IMR-90 (cell line): ENCODE results near the gene CASP6. TPM values are rescaled to one million over a fixed set of nuclear protein-coding genes. Genes with fewer than 3 reads are reported as not detected.

Source experiments
- ATAC-seq: fragments of 200-7000 bp; cut with Tn5 transposase; 2 replicates; pipeline ENCODE4 v1.9.1; 2020; ENCODE audit warnings: low read depth, mild to moderate bottlenecking, moderate library complexity
- BruUV-seq: library from RNA; stranded (reverse); fragments of 400-500 nt; replicated peaks from 2 replicates; lab custom pipeline; 2021; lab: Mats Ljungman, UMichigan
- CTCF ChIA-PET: fragments of 300-600 bp; formaldehyde crosslinking; extraction: SDS; loops from one replicate; lab custom pipeline; 2021; ENCODE audit warnings: antibody characterized with exemption; lab: Yijun Ruan, JAX
- POLR2A ChIA-PET: fragments of 300-600 bp; sonication (Branson Sonifier 250); formaldehyde crosslinking; loops from one replicate; lab custom pipeline; 2022; ENCODE audit warnings: antibody characterized with exemption; ENCODE audit not compliant: unreplicated experiment; lab: Charles Lee
- DNase-seq: peaks from one replicate; pipeline ENCODE4 v3.0.0; 2013
- H2AFZ ChIP-seq: replicated peaks from 2 replicates; pipeline ENCODE3; 2013; ENCODE audit warnings: low read length, mild to moderate bottlenecking; ENCODE audit not compliant: poor library complexity
- H2AK5ac ChIP-seq: 2 replicates; pipeline ENCODE4 v1.6.1; 2013; ENCODE audit warnings: low read depth, low read length, inconsistent platforms
- H2AK9ac ChIP-seq: replicated peaks from 2 replicates; pipeline ENCODE3; 2013; ENCODE audit warnings: mild to moderate bottlenecking, low read depth, low read length, moderate library complexity; ENCODE audit not compliant: poor library complexity
- H2BK120ac ChIP-seq: 2 replicates; pipeline ENCODE4 v1.6.1; 2013; ENCODE audit warnings: low read depth, low read length, inconsistent platforms
- H2BK15ac ChIP-seq: 3 replicates; pipeline ENCODE4 v1.6.1; 2013; ENCODE audit warnings: low read depth, low read length, inconsistent platforms
- H2BK20ac ChIP-seq: 2 replicates; pipeline ENCODE4 v1.6.1; 2013; ENCODE audit warnings: low read depth, mild to moderate bottlenecking, inconsistent platforms, low read length, moderate library complexity
- H2BK5ac ChIP-seq: 2 replicates; pipeline ENCODE4 v1.6.1; 2013; ENCODE audit warnings: mild to moderate bottlenecking, low read depth, low read length, inconsistent platforms; ENCODE audit not compliant: poor library complexity, severe bottlenecking
- H3K14ac ChIP-seq: replicated peaks from 2 replicates; pipeline ENCODE4 v1.6.1; 2013; ENCODE audit warnings: low read depth, low read length, inconsistent platforms
- H3K18ac ChIP-seq: 2 replicates; pipeline ENCODE4 v1.6.1; 2013; ENCODE audit warnings: low read depth, low read length, control low read depth
- H3K23ac ChIP-seq: 2 replicates; pipeline ENCODE4 v1.6.1; 2013; ENCODE audit warnings: low read depth, low read length, inconsistent platforms
- H3K27ac ChIP-seq: 2 replicates; pipeline ENCODE4 v1.5.1; 2013; ENCODE audit warnings: mild to moderate bottlenecking, control low read depth, low read length; ENCODE audit not compliant: insufficient read depth
- H3K27me3 ChIP-seq: 2 replicates; pipeline ENCODE4 v1.6.1; 2013; ENCODE audit warnings: low read length; ENCODE audit not compliant: control insufficient read depth, insufficient read depth
- H3K36me3 ChIP-seq: 2 replicates; pipeline ENCODE4 v1.6.1; 2013; ENCODE audit warnings: low read length, mixed read lengths; ENCODE audit not compliant: control insufficient read depth, insufficient read depth
- H3K4ac ChIP-seq: 2 replicates; pipeline ENCODE4 v1.6.1; 2013; ENCODE audit warnings: low read depth, low read length, inconsistent platforms
- H3K4me1 ChIP-seq: 2 replicates; pipeline ENCODE4 v1.6.1; 2013; ENCODE audit warnings: low read length, mixed read lengths; ENCODE audit not compliant: control insufficient read depth, insufficient read depth
- H3K4me2 ChIP-seq: 2 replicates; pipeline ENCODE4 v1.6.1; 2013; ENCODE audit warnings: low read depth, mild to moderate bottlenecking, control low read depth, low read length, moderate library complexity
- H3K4me3 ChIP-seq: 2 replicates; pipeline ENCODE4 v1.5.1; 2013; ENCODE audit warnings: low read depth, mild to moderate bottlenecking, control low read depth, low read length, moderate library complexity; ENCODE audit not compliant: insufficient read depth
- H3K56ac ChIP-seq: 2 replicates; pipeline ENCODE4 v1.6.1; 2013; ENCODE audit warnings: low read length, inconsistent platforms; ENCODE audit not compliant: insufficient read depth; ENCODE audit errors: extremely low read depth
- H3K79me1 ChIP-seq, 2 experiments: 2 replicates each; pipeline ENCODE4 v1.6.1; 2013; ENCODE audit warnings: low read length in 2 of 2, inconsistent platforms in 1 of 2, low read depth in 1 of 2
- H3K9ac ChIP-seq: 2 replicates; pipeline ENCODE4 v1.6.1; 2013; ENCODE audit warnings: low read depth, low read length, control low read depth
- H3K9me1 ChIP-seq: 2 replicates; pipeline ENCODE4 v1.6.1; 2013; ENCODE audit warnings: low read length, inconsistent platforms; ENCODE audit not compliant: insufficient read depth
- H3K9me3 ChIP-seq: 2 replicates; pipeline ENCODE4 v1.6.1; 2013; ENCODE audit warnings: low read length; ENCODE audit not compliant: control insufficient read depth, insufficient read depth
- H4K20me1 ChIP-seq: 2 replicates; pipeline ENCODE4 v1.6.1; 2013; ENCODE audit warnings: low read length, inconsistent platforms; ENCODE audit not compliant: insufficient read depth
- H4K5ac ChIP-seq: 2 replicates; pipeline ENCODE4 v1.6.1; 2013; ENCODE audit warnings: mild to moderate bottlenecking, low read depth, low read length, control low read depth
- H4K8ac ChIP-seq, 2 experiments: 2 replicates each; pipeline ENCODE4 v1.6.1; 2013; ENCODE audit warnings: low read depth in 2 of 2, low read length in 2 of 2, control low read depth in 1 of 2, inconsistent platforms in 1 of 2
- H4K91ac ChIP-seq: 2 replicates; pipeline ENCODE4 v1.6.1; 2013; ENCODE audit warnings: low read depth, low read length, inconsistent platforms; ENCODE audit not compliant: insufficient read depth
- BHLHE40 ChIP-seq: fragments of 150-350 bp; IDR thresholded peaks from 2 replicates; pipeline ENCODE4 v1.6.1; 2016; ENCODE audit warnings: mild to moderate bottlenecking, low read depth, low read length
- CEBPB ChIP-seq: IDR thresholded peaks from 2 replicates; pipeline ENCODE4 v1.6.1; 2012; ENCODE audit warnings: low read depth, low read length, improper control_type of control experiment
- CHD1 ChIP-seq: IDR thresholded peaks from 2 replicates; pipeline ENCODE4 v1.6.1; 2012; ENCODE audit warnings: low read depth, low read length, improper control_type of control experiment
- FOS ChIP-seq: fragments of 150-350 bp; IDR thresholded peaks from 2 replicates; pipeline ENCODE4 v1.6.1; 2016; ENCODE audit warnings: low read depth, low read length
- MAFK ChIP-seq: IDR thresholded peaks from 2 replicates; pipeline ENCODE4 v1.6.1; 2012; ENCODE audit warnings: low read depth, low read length, improper control_type of control experiment
- MAZ ChIP-seq: IDR thresholded peaks from 2 replicates; pipeline ENCODE4 v1.6.1; 2012; ENCODE audit warnings: low read depth, mild to moderate bottlenecking, low read length, improper control_type of control experiment, moderate library complexity, borderline replicate concordance
- MXI1 ChIP-seq: IDR thresholded peaks from 2 replicates; pipeline ENCODE4 v1.6.1; 2012; ENCODE audit warnings: low read depth, mild to moderate bottlenecking, low read length, moderate library complexity, borderline replicate concordance
- NFE2L2 ChIP-seq: fragments of 150-350 bp; IDR thresholded peaks from 2 replicates; pipeline ENCODE4 v1.6.1; 2016; ENCODE audit warnings: low read depth, mild to moderate bottlenecking, low read length
- POLR2A ChIP-seq: IDR thresholded peaks from 2 replicates; pipeline ENCODE4 v1.6.1; 2012; ENCODE audit warnings: mild to moderate bottlenecking, low read depth, low read length
- RAD21 ChIP-seq: IDR thresholded peaks from 2 replicates; pipeline ENCODE4 v1.6.1; 2012; ENCODE audit warnings: low read length, improper control_type of control experiment
- RCOR1 ChIP-seq: IDR thresholded peaks from 2 replicates; pipeline ENCODE4 v1.6.1; 2012; ENCODE audit warnings: mild to moderate bottlenecking, low read length, improper control_type of control experiment; ENCODE audit not compliant: insufficient replicate concordance
- RFX5 ChIP-seq: IDR thresholded peaks from 2 replicates; pipeline ENCODE4 v1.8.0; 2012; ENCODE audit warnings: low read depth, mild to moderate bottlenecking, low read length, moderate library complexity
- SMC3 ChIP-seq: fragments of 150-350 bp; IDR thresholded peaks from 2 replicates; pipeline ENCODE4 v1.6.1; 2016; ENCODE audit warnings: low read depth, mild to moderate bottlenecking, antibody characterized with exemption, low read length, moderate library complexity
- WGBS, 2 experiments: methylation state at CpG; one replicate each; pipeline versions ENCODE4 v1.1.5 to v1.1.7; 2013; ENCODE audit warnings: missing lambda C conversion rate in 2 of 2; ENCODE audit not compliant: insufficient read length in 1 of 2; ENCODE audit errors: extremely low coverage in 2 of 2; 5-methylcytosine and 5-hydroxymethylcytosine counted together
- dilution Hi-C: fragments of 300-500 bp; cut with HindIII; formaldehyde crosslinking; loops from one replicate; pipeline ENCODE4 v1.14.3; 2018; ENCODE audit warnings: low sequenced_read_pairs; ENCODE audit not compliant: unreplicated experiment
- in situ Hi-C: fragments of 300-500 bp; cut with MboI; formaldehyde crosslinking; loops from 3 replicates; pipeline ENCODE4 v1.14.3; 2019; ENCODE audit warnings: low sequenced_read_pairs, inconsistent platforms, mixed read lengths
- intact Hi-C: fragments of 100-400 bp; cut with micrococcal nuclease; formaldehyde crosslinking; loops from 2 replicates; pipeline ENCODE4 v1.10.0; 2022
- polyA plus RNA-seq, 3 experiments: library from polyadenylated mRNA; depleted of rRNA; stranded (reverse); fragments of >200 nt; gene quantifications; 2 replicates each; pipeline ENCODE4 v1.2.3, GENCODE V29; 2012; ENCODE audit warnings: low replicate concordance in 1 of 3
- total RNA-seq: library from RNA; depleted of rRNA; stranded (reverse); fragments of >200 nt; gene quantifications from 2 replicates; pipeline ENCODE4 v1.2.3, GENCODE V29; 2012
- TF ChIP-seq, protein P1 (sequence below): conservative IDR thresholded peaks from 2 replicates; pipeline ENCODE4 v1.5.1; 2012; ENCODE audit warnings: mild to moderate bottlenecking, low read depth, low read length, improper control_type of control experiment
- TF ChIP-seq, protein P2 (sequence below): fragments of 150-350 bp; IDR thresholded peaks from 2 replicates; pipeline ENCODE4 v1.6.1; 2017; ENCODE audit warnings: mild to moderate bottlenecking, antibody characterized with exemption, low read length, low read depth
- TF ChIP-seq, protein P3 (sequence below): fragments of 150-350 bp; IDR thresholded peaks from 2 replicates; pipeline ENCODE4 v1.6.1; 2016; ENCODE audit warnings: low read depth, mild to moderate bottlenecking, low read length, moderate library complexity, borderline replicate concordance

Gene CASP6
- total and polyA plus RNA-seq, 2 of the 4 experiments (the other 2 are of a cell fraction): 25.0 to 44.1 TPM

DNA sequence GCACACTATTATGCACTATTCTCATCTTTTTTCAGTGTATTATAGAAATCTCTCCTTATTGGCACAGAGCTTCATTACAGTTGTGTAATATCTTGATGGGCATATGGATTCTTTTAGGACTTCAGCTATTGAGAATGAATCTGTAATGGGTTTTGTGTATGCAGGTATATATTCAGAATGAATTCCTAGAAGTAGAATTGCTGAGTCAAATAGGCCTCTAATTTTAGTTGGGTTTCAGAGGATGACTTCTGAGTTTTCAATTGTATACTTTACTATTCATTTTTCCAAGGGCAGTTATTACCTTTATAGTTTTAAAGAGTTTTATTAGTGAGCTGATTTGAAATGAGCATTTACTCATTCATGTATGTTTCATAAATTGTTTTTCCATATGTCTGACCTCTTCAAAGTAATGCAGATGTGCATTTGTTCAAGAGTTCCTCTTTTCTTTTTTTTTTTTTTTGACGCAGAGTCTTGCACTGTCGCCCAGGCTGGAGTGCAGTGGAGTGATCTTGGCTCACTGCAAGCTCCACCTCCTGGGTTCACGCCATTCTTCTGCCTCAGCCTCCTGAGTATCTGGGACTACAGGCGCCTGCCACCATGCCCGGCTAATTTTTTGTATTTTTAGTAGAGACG is 19.5 kb downstream of the CASP6 start:
- Histone ChIP-seq H4K91ac (no peak overlapping the region), H3K4ac (no peak overlapping the region), H3K9me3 (no peaks in the 10 kb centered on the region), H3K23ac (no peak overlapping the region), H4K20me1 (no peaks in the 10 kb centered on the region), H3K27me3 (no peaks in the 10 kb centered on the region), H3K9ac (no peak overlapping the region), H4K5ac (no peak overlapping the region), H3K4me3 (no peak overlapping the region), H3K9me1 (peaks cover 3% of the 10 kb centered on the region; the same call in 1 of the 2 replicates), H2AK9ac (no peak overlapping the region), H4K8ac (no peak overlapping the region), H3K4me2 (no peak overlapping the region), H2BK15ac (no peak overlapping the region), H2BK5ac (no peak overlapping the region), H3K79me1 (no peaks in the 10 kb centered on the region; a peak in 1 of 4 replicates), H3K56ac (no peak overlapping the region), H2BK120ac (no peak overlapping the region), H2AFZ (no peak overlapping the region), H2AK5ac (no peak overlapping the region), H3K18ac (no peak overlapping the region), H3K27ac (no peak overlapping the region), H3K14ac (no peak overlapping the region), H3K4me1 (no peaks in the 10 kb centered on the region), H3K36me3 (peaks cover 4% of the 10 kb centered on the region; the same call in 1 of the 2 replicates), H2BK20ac (no peak overlapping the region)
- TF ChIP-seq RFX5 (no peak), MAFK (no peak), MXI1 (no peak), BHLHE40 (no peak), NFE2L2 (no peak), MAZ (no peak), CHD1 (no peak), CEBPB (no peak), RCOR1 (no peak), SMC3 (no peak), FOS (no peak), POLR2A (no peak), RAD21 (no peak)
- TF ChIP-seq, protein P1, sequence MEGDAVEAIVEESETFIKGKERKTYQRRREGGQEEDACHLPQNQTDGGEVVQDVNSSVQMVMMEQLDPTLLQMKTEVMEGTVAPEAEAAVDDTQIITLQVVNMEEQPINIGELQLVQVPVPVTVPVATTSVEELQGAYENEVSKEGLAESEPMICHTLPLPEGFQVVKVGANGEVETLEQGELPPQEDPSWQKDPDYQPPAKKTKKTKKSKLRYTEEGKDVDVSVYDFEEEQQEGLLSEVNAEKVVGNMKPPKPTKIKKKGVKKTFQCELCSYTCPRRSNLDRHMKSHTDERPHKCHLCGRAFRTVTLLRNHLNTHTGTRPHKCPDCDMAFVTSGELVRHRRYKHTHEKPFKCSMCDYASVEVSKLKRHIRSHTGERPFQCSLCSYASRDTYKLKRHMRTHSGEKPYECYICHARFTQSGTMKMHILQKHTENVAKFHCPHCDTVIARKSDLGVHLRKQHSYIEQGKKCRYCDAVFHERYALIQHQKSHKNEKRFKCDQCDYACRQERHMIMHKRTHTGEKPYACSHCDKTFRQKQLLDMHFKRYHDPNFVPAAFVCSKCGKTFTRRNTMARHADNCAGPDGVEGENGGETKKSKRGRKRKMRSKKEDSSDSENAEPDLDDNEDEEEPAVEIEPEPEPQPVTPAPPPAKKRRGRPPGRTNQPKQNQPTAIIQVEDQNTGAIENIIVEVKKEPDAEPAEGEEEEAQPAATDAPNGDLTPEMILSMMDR: no peak
- TF ChIP-seq, protein P2, sequence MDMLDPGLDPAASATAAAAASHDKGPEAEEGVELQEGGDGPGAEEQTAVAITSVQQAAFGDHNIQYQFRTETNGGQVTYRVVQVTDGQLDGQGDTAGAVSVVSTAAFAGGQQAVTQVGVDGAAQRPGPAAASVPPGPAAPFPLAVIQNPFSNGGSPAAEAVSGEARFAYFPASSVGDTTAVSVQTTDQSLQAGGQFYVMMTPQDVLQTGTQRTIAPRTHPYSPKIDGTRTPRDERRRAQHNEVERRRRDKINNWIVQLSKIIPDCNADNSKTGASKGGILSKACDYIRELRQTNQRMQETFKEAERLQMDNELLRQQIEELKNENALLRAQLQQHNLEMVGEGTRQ: no peak
- TF ChIP-seq, protein P3, sequence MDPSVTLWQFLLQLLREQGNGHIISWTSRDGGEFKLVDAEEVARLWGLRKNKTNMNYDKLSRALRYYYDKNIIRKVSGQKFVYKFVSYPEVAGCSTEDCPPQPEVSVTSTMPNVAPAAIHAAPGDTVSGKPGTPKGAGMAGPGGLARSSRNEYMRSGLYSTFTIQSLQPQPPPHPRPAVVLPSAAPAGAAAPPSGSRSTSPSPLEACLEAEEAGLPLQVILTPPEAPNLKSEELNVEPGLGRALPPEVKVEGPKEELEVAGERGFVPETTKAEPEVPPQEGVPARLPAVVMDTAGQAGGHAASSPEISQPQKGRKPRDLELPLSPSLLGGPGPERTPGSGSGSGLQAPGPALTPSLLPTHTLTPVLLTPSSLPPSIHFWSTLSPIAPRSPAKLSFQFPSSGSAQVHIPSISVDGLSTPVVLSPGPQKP: no peak
- DNase-seq: no peak
- in situ Hi-C loops (no loop called here), intact Hi-C loops (no loop called here), dilution Hi-C loops (no loop called here)
- no TSS peak for BruUV-seq
- no CpG with 5 or more reads among the region's 6 CpGs for WGBS, 2 experiments
- ChIA-PET POLR2A (no interaction called here), CTCF (interaction anchor here (0.6 kb wide), 1 partner anchor 62 kb away, joined by 4 read pairs; no protein-coding TSS in a partner anchor)
- ATAC-seq: no peak
